B cell (primary cell): ENCODE measurements around the gene EYA4. TPM values are rescaled to one million over a fixed set of nuclear protein-coding genes. Genes with fewer than 3 reads are reported as not detected.

Experiments
- ATAC-seq: fragments of 200-7000 bp; cut with Tn5 transposase; one replicate; pipeline ENCODE4 v1.10.0; 2021; ENCODE audit warnings: low read depth, mild to moderate bottlenecking, moderate number of reproducible peaks, moderate library complexity
- CTCF ChIA-PET: fragments of 350-600 bp; sonication (Branson Sonifier 250); formaldehyde crosslinking; loops from one replicate; lab custom pipeline; 2021; ENCODE audit warnings: antibody characterized with exemption, inconsistent platforms; lab: Charles Lee
- POLR2A ChIA-PET: fragments of 350-600 bp; sonication (Branson Sonifier 250); formaldehyde crosslinking; loops from one replicate; lab custom pipeline; 2021; ENCODE audit warnings: antibody characterized with exemption; lab: Charles Lee
- DNase-seq: peaks from one replicate; pipeline ENCODE4 v3.0.0; 2013
- H2AFZ ChIP-seq: 2 replicates; pipeline ENCODE4 v1.6.1; 2012; ENCODE audit warnings: mild to moderate bottlenecking, low read depth, low read length; ENCODE audit not compliant: insufficient read depth, poor library complexity, severe bottlenecking
- H3K27ac ChIP-seq, 2 donors: 1 replicate in 1 of 2; 2 replicates in 1 of 2; pipeline ENCODE4 v1.5.1; 2012 to 2013; ENCODE audit warnings: low read length in 2 of 2, mild to moderate bottlenecking in 2 of 2, moderate library complexity in 1 of 2
- H3K27me3 ChIP-seq, 4 experiments: fragments of 200-600 bp in 1 of 4; sonication (generic) in 1 of 4; replicated peaks in 1 of 4; 1 replicate in 2 of 4; 2 replicates in 2 of 4; pipeline versions ENCODE4 v1.6.1 to v1.7.0; 2013 to 2016; ENCODE audit warnings: low read length in 3 of 4, mild to moderate bottlenecking in 2 of 4, mixed read lengths in 1 of 4, moderate library complexity in 1 of 4; ENCODE audit not compliant: insufficient read depth in 4 of 4, control insufficient read depth in 3 of 4; ENCODE audit errors: control extremely low read depth in 1 of 4
- H3K36me3 ChIP-seq, 2 experiments: replicated peaks in 1 of 2; 1 replicate in 1 of 2; 2 replicates in 1 of 2; pipeline versions ENCODE4 v1.6.1 to v1.7.1; 2013; ENCODE audit warnings: low read length in 1 of 2; ENCODE audit not compliant: insufficient read depth in 2 of 2, control insufficient read depth in 1 of 2; ENCODE audit errors: control extremely low read depth in 1 of 2, extremely low read depth in 1 of 2
- H3K4me1 ChIP-seq, 2 donors: fragments of 200-600 bp in 1 of 2; sonication (generic) in 1 of 2; 1 replicate in 1 of 2; 2 replicates in 1 of 2; pipeline versions ENCODE4 v1.5.1 to v1.6.1; 2013 to 2017; ENCODE audit warnings: low read length in 2 of 2; ENCODE audit not compliant: control insufficient read depth in 2 of 2, insufficient read depth in 2 of 2
- H3K4me2 ChIP-seq: replicated peaks from 2 replicates; pipeline ENCODE3; 2012; ENCODE audit warnings: mild to moderate bottlenecking, low read depth, low read length; ENCODE audit not compliant: poor library complexity, severe bottlenecking
- H3K4me3 ChIP-seq, 5 experiments: fragments of 200-600 bp in 1 of 5; sonication (generic) in 1 of 5; 1 replicate in 3 of 5; 2 replicates in 2 of 5; pipeline versions ENCODE4 v1.5.1 to v1.7.0; 2011 to 2016; ENCODE audit warnings: low read length in 4 of 5, mild to moderate bottlenecking in 4 of 5, low read depth in 2 of 5, control low read depth in 1 of 5, moderate library complexity in 1 of 5; ENCODE audit not compliant: insufficient read depth in 1 of 5; ENCODE audit errors: control extremely low read depth in 1 of 5, extremely low read depth in 1 of 5
- H3K79me2 ChIP-seq: fragments of 200-600 bp; sonication (generic); one replicate; pipeline ENCODE4 v1.6.0; 2016; ENCODE audit warnings: low read length; ENCODE audit not compliant: control insufficient read depth, insufficient read depth
- H3K9ac ChIP-seq: fragments of 200-600 bp; sonication (generic); 2 replicates; pipeline ENCODE4 v1.6.1; 2017; ENCODE audit warnings: mild to moderate bottlenecking, low read length, moderate library complexity
- H3K9me3 ChIP-seq, 3 donors: one replicate each; pipeline versions ENCODE4 v1.6.1 to v1.7.1; 2013; ENCODE audit warnings: low read length in 2 of 3; ENCODE audit not compliant: control insufficient read depth in 2 of 3, insufficient read depth in 1 of 3; ENCODE audit errors: control extremely low read depth in 1 of 3
- H4K20me1 ChIP-seq: 2 replicates; pipeline ENCODE4 v1.6.0; 2012; ENCODE audit warnings: mild to moderate bottlenecking, low read length; ENCODE audit not compliant: insufficient read depth, control insufficient read depth, poor library complexity, severe bottlenecking
- H3K27ac Mint-ChIP-seq: one replicate; pipeline ENCODE4 v1.8.0; 2021; ENCODE audit warnings: mixed read lengths
- H3K27me3 Mint-ChIP-seq: one replicate; pipeline ENCODE4 v1.8.0; 2021; ENCODE audit warnings: mixed read lengths
- H3K4me1 Mint-ChIP-seq: one replicate; pipeline ENCODE4 v1.8.0; 2021; ENCODE audit warnings: mixed read lengths
- H3K4me3 Mint-ChIP-seq: one replicate; pipeline ENCODE4 v1.8.0; 2021; ENCODE audit warnings: mixed read lengths
- H3K9me3 Mint-ChIP-seq: one replicate; pipeline ENCODE4 v1.8.0; 2022; ENCODE audit warnings: mixed read lengths; ENCODE audit not compliant: insufficient read depth
- EZH2 ChIP-seq: IDR thresholded peaks from 2 replicates; pipeline ENCODE4 v1.6.1; 2012; ENCODE audit warnings: borderline replicate concordance, low read depth, mild to moderate bottlenecking, moderate library complexity, low read length; ENCODE audit not compliant: insufficient read depth, poor library complexity, severe bottlenecking
- WGBS: methylation state at CpG from one replicate; pipeline ENCODE4 v1.1.5; 2013; ENCODE audit warnings: missing lambda C conversion rate; ENCODE audit not compliant: insufficient coverage; 5-methylcytosine and 5-hydroxymethylcytosine counted together
- intact Hi-C: fragments of 100-400 bp; cut with micrococcal nuclease; formaldehyde crosslinking; loops from one replicate; pipeline ENCODE4 v1.10.0; 2022
- polyA plus RNA-seq: library from polyadenylated mRNA; depleted of rRNA; stranded (reverse); fragments of >200 nt; gene quantifications from 2 replicates; pipeline ENCODE4 v1.2.3, GENCODE V29; 2012
- total RNA-seq, 2 donors: library from RNA; stranded (reverse); fragments of 120-200 nt in 1 of 2; gene quantifications; 1 replicate in 1 of 2; 2 replicates in 1 of 2; pipeline versions ENCODE4 v1.2.3 to v1.2.4, GENCODE V29; 2013 to 2022
- TF ChIP-seq, protein P1 (sequence below): fragments of 200-600 bp; IDR thresholded peaks from one replicate; pipeline ENCODE4 v1.8.0; 2022; ENCODE audit warnings: antibody characterized with exemption, mild to moderate bottlenecking

EYA4 gene
- total and polyA plus RNA-seq, 2 donors (not counting 1 experiment from before 2014, with no cell fraction given): 0.49 TPM; not detected in 1

DNA sequence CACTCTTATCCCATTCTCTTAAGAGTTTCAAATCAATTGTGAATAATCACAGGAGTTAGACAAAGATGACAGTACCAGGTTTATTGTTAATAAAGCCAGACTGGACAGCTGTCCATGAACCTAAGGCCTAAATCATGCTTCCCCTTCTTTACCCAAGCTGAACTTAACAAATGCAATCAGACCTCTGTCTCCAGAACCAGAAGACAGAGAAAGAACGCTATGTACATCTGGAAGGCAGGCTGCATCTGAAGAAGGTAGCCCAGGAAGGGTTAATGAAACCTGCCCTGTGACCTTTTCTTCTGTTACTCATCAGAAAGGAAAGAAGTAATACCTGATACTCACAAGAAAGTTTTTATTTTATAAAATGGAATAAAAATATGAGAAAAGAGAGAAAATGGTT is 118.6 kb downstream of the EYA4 start:
- intact Hi-C loops: no loop called here
- Histone ChIP-seq H3K27ac (no peak overlapping the region), H3K4me3 (no peak overlapping the region), H3K4me1 (no peaks in the 10 kb centered on the region), H3K9ac (no peak overlapping the region), H2AFZ (no peak overlapping the region), H3K79me2 (no peaks in the 10 kb centered on the region), H3K27me3 (no peaks in the 10 kb centered on the region), H3K36me3 (no peaks in the 10 kb centered on the region), H3K9me3 (peaks cover 0 to 5% (median 0%) of the 10 kb centered on the region in 3 donors), H3K4me2 (no peak overlapping the region), H4K20me1 (no peaks in the 10 kb centered on the region)
- DNase-seq (no peak), ATAC-seq (no peak)
- H3K27me3 Mint-ChIP-seq: no peaks in the 10 kb centered on the region
- H3K27ac Mint-ChIP-seq: no peak overlapping the region
- H3K4me3 Mint-ChIP-seq: no peak overlapping the region
- ChIA-PET POLR2A (no interaction called here), CTCF (no interaction called here)
- TF ChIP-seq, protein P1, sequence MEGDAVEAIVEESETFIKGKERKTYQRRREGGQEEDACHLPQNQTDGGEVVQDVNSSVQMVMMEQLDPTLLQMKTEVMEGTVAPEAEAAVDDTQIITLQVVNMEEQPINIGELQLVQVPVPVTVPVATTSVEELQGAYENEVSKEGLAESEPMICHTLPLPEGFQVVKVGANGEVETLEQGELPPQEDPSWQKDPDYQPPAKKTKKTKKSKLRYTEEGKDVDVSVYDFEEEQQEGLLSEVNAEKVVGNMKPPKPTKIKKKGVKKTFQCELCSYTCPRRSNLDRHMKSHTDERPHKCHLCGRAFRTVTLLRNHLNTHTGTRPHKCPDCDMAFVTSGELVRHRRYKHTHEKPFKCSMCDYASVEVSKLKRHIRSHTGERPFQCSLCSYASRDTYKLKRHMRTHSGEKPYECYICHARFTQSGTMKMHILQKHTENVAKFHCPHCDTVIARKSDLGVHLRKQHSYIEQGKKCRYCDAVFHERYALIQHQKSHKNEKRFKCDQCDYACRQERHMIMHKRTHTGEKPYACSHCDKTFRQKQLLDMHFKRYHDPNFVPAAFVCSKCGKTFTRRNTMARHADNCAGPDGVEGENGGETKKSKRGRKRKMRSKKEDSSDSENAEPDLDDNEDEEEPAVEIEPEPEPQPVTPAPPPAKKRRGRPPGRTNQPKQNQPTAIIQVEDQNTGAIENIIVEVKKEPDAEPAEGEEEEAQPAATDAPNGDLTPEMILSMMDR: no peak
- TF ChIP-seq EZH2: no peak
- WGBS: 100% methylated on average over 1 of the region's 1 CpG
- no peaks in the 10 kb centered on the region for H3K4me1 Mint-ChIP-seq
- H3K9me3 Mint-ChIP-seq: no peaks in the 10 kb centered on the region

DNA sequence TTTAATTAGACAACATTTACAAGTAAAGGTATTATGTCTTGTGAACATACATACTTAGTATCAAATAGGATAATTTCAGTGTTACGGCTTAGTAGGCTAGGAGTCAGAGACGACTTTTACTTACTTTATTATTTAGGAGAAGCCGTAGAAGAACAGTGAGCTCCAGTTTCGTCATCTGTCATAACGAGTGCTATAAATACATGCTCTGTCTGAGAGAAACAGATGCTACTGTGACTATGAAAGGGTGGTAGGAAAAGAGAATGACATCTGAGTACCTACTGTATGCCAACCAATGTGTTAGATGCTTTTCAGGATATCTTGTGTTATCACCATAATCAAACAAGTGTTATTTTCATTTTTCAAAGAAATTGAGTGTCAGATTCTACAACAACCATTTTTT is 119.0 kb downstream of the EYA4 start:
- TF ChIP-seq, protein P1: no peak
- TF ChIP-seq EZH2: no peak
- H3K9me3 Mint-ChIP-seq: no peaks in the 10 kb centered on the region
- no peak overlapping the region for H2AFZ ChIP-seq
- 100% methylated on average over 3 of the region's 5 CpGs for WGBS
- POLR2A ChIA-PET: no interaction called here
- H3K27ac ChIP-seq: no peak overlapping the region
- no peak overlapping the region for H3K9ac ChIP-seq
- H3K9me3 ChIP-seq: peaks cover 0 to 5% (median 0%) of the 10 kb centered on the region in 3 donors
- intact Hi-C loops: no loop called here
- no peaks in the 10 kb centered on the region for H3K27me3 Mint-ChIP-seq
- DNase-seq (no peak), ATAC-seq (no peak)
- H3K4me3 ChIP-seq: no peak overlapping the region
- no peaks in the 10 kb centered on the region for H3K27me3 ChIP-seq
- no peak overlapping the region for H3K27ac Mint-ChIP-seq
- H3K36me3 ChIP-seq: no peaks in the 10 kb centered on the region
- no peak overlapping the region for H3K4me3 Mint-ChIP-seq
- no peak overlapping the region for H3K4me2 ChIP-seq
- H3K4me1 ChIP-seq: no peaks in the 10 kb centered on the region
- no peaks in the 10 kb centered on the region for H4K20me1 ChIP-seq
- H3K4me1 Mint-ChIP-seq: no peaks in the 10 kb centered on the region
- CTCF ChIA-PET: no interaction called here
- H3K79me2 ChIP-seq: no peaks in the 10 kb centered on the region
